HG03108 (cell line): ENCODE results near the gene RGS1.
A peak's percentile ranks its signal among the peaks of the same experiment; 100 is the strongest.

Source experiments
- ATAC-seq: cut with Tn5 transposase; IDR thresholded peaks from one replicate; pipeline ENCODE4 v1.9.1; 2021; ENCODE audit warnings: moderate library complexity; ENCODE audit not compliant: unreplicated experiment

RGS1 gene

GRCh38 chr1:192579010-192579738, 3.6 kb downstream of the RGS1 start:
- no peak for ATAC-seq

GRCh38 chr1:192580351-192580962, 4.9 kb downstream of the RGS1 start:
- ATAC-seq: peak; percentile 40

GRCh38 chr1:192581131-192581927, 5.8 kb downstream of the RGS1 start:
- ATAC-seq: no peak

DNA sequence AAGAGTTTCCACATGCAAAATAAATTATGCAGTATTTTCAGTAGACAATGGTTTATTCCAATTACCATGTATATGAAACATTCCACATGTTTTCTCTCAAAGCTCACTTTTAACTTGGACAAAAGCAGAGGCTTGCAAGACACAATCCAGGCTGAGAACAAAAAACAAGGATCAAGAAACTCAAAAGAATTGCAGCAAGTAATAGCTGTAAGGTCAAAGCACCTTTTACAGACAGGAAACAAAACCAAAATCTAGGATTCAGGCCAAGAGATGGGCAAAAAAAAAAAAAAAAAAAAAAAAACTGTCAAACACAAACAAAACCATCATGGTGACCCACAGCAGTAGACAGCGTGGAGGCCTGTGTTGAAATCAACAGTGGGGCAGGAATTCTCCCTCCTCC, 9.3 kb downstream of the RGS1 start:
- no peak for ATAC-seq

- no peak for ATAC-seq
Observed at GRCh38 chr1:192587386-192588266, 12.1 kb downstream of the RGS1 start.

DNA sequence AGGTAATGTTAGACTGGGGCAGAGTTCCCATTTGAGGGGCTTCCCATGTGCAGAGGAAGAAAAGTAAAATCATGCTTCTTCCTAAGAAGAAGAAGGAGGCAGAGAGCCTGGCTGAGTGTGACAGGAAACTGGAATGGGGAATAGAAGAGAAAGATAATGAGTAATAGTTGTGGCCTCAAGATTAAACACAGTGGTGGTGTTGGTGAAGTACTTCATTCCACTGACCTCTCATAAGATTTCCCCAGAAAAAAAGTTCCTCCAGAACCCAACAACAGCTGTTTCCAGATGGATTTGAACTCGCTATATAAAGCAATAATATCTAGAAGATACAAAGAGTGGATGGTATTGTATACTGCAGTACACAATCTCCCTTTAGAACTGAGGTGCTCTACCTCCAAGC, 13.0 kb downstream of the RGS1 start:
- no peak for ATAC-seq

- no peak for ATAC-seq
Observed at GRCh38 chr1:192589813-192590212, 14.2 kb downstream of the RGS1 start.

- no peak for ATAC-seq
Observed at GRCh38 chr1:192592517-192592916, 16.9 kb downstream of the RGS1 start.

DNA sequence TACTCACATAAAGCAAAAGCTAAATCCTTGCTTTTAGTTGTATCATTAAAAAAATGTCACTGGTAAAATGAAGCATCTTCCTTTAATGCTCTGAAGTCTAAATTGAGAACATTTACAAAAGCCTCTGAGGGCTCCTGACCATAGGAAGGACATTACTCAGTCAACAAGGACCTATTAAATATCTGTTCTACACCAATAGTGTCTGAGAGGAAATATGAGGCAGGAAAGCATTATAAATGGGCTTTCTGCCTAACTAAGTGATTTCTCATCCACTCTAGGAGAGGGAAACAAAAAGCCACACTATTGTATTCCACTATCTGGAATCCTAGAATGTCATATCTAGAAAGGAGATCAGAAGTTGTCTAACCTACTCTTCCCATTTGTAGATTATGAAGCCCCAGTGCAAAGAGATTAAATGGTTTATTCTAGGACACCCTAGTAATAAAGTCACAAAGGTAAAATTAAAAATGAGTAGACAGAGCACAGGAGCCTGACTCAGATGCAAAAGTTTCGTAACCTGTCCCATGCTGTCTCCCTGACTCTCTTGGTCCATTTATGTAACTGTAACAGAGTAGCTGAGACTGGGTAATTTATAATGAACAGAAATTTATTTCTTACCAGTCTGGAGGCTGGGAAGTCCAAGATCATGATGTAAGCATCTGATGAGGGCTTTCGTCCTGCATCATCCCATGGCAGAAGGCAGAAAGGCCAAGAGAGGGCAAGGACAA, 17.6 kb downstream of the RGS1 start:
- ATAC-seq: no peak

GRCh38 chr1:192595299-192595698, 19.7 kb downstream of the RGS1 start:
- ATAC-seq: no peak

GRCh38 chr1:192598589-192598988, 23.0 kb downstream of the RGS1 start:
- no peak for ATAC-seq

DNA sequence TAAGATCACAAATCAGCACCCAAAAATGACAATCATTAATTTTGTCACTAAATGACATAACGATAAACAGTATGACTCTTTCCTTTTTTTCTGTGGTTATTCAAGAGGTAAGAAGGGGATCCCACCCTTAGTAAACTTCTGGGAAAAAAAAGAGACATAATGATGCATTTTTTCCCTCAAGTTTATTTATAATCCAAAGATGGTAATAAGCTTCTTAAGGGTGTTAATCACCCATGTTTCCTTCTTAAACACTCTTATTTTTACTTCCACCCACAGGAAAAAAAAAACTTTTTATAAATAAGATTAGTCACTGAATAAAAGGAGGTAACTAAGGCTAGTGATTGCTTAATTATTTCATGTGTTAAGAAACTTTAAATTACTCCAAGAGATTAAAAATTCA, 24.7 kb downstream of the RGS1 start:
- no peak for ATAC-seq

DNA sequence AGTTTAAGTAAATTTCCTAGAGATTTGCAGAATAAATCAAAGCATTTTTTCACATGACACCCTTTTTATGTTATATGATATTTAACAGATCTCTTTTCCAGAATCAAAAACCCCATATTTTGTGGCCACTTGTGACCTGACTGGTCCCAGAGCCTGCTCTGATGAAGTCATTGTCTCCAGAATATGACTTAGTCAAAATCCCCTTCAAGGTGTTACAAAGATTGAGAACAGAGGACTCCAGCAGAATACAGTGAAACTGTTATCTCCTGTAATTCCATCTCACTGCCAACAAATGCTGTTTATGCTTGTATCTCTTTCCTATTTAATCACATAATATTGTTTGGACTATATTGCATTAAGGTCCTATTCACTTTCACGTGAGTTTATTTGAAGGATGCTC, 25.6 kb downstream of the RGS1 start:
- no peak for ATAC-seq

- ATAC-seq: no peak
Observed at GRCh38 chr1:192601567-192601966, 26.0 kb downstream of the RGS1 start.

DNA sequence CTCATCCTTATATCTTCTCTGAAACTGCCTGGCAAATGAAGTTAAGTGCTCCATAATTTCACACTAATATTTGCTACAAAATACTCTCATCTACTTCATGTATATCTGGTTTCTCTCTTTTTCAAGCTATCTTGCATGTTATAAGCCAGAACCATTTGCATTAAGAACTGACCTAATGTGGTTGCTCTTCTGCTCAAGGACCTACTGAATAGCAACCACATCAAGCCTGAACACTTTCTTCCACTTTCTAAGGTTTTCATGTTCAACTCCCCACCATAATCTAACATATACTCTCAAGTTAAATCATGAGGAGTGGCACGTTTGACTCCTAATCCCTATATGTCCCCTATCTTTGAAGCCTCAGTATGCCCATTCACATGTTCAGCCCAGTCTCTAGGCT, 27.2 kb downstream of the RGS1 start:
- ATAC-seq: no peak

GRCh38 chr1:192603218-192603787, 27.7 kb downstream of the RGS1 start:
- ATAC-seq: no peak

- ATAC-seq: peak; percentile 29
Observed at GRCh38 chr1:192604979-192605620, 29.5 kb downstream of the RGS1 start.

- no peak for ATAC-seq
Observed at GRCh38 chr1:192608671-192609070, 33.1 kb downstream of the RGS1 start.
